Measurements from ENCODE around the gene DNAJC7. TPM values are rescaled to one million over a fixed set of nuclear protein-coding genes. Genes with fewer than 3 reads are reported as not detected.
A peak's percentile ranks its signal among the peaks of the same experiment; 100 is the strongest.

Gene DNAJC7
- total and polyA plus RNA-seq, 2 donors from 2014 or later: 88.1 to 141 TPM

DNA sequence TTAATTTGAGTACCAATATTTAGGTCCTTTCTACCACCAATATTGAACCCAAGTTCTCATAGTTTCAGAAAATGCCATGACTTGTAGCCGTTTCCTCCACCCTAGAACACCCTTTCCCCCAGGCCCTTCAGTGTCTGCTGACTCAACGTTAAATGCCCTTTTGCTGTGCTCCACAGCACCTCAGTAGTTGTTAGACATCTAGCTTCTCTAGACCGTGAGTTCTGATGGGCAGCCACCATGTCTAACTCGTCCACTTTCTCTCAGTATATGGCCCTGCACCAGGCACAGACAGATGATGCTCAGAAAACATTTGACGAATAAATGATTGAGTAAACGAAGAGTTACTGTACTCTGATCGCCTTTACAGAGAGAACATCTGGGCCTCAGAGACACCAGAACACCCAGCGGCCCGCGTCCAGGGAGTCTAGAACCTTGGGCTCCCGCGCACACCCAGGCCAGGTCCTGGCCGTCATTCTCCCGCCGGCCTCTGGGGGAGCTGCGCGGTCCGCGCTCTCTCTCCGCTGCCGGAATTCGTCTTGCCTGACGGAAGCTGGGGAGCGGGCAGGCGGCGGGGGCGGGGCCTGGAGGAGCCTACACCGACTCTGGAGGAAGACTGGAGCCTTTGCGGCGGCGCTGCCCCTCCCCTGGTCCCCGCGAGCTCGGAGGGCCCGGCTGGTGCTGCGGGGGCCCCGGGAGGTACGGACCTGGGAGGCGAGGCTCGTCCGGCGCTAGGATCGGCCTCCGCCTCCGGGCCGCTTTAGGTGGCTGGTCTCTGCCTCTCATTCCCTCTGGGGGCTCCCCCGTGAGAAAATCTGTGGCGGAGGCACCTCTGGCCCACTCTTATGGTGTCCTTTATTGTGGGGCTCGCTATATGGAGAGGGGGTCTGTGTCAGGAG lies 2.5 kb upstream of the DNAJC7 start, which contains the start of gene NKIRAS2:
TSS of gene NKIRAS2 (plus strand) at position 582 of the 896 bp plus-strand sequence. CDS start 1,488 bp downstream, outside the sequence.
- Histone ChIP-seq H3K4me1 (ENCODE audit: control insufficient read depth in 2 of 3, insufficient read depth in 2 of 3, low read depth in 1 of 3, low read length in 3 of 3) (peaks cover 4 to 31% (median 27%) of the 10 kb centered on the region in 3 donors), H3K9me3 (ENCODE audit: control insufficient read depth in 2 of 3, insufficient read depth in 1 of 3, low read length in 3 of 3) (no peaks in the 10 kb centered on the region), H3K4me3 (ENCODE audit: low read length in 3 of 3) (peak within 1 kb of the TSS; percentile 68 to 87 (median 73)), H3K36me3 (ENCODE audit: control insufficient read depth in 2 of 3, insufficient read depth in 3 of 3, low read length in 3 of 3) (peaks cover 0 to 14% (median 8%) of the 10 kb centered on the region in 3 donors), H3K27me3 (ENCODE audit: control insufficient read depth, insufficient read depth, low read length) (no peaks in the 10 kb centered on the region), H3K9ac (ENCODE audit: low read length in 3 of 3) (peak within 1 kb of the TSS; percentile 57 to 95 (median 94)), H3K27ac (ENCODE audit: low read depth in 2 of 2, low read length in 2 of 2) (peak within 1 kb of the TSS; percentile 61 to 73)
- intact Hi-C loops (cut with DNase I): no loop called here
- FAIRE-seq: no peak
- peak; percentile 93 to 98 (median 96) for DNase-seq
- TF ChIP-seq, protein P1, sequence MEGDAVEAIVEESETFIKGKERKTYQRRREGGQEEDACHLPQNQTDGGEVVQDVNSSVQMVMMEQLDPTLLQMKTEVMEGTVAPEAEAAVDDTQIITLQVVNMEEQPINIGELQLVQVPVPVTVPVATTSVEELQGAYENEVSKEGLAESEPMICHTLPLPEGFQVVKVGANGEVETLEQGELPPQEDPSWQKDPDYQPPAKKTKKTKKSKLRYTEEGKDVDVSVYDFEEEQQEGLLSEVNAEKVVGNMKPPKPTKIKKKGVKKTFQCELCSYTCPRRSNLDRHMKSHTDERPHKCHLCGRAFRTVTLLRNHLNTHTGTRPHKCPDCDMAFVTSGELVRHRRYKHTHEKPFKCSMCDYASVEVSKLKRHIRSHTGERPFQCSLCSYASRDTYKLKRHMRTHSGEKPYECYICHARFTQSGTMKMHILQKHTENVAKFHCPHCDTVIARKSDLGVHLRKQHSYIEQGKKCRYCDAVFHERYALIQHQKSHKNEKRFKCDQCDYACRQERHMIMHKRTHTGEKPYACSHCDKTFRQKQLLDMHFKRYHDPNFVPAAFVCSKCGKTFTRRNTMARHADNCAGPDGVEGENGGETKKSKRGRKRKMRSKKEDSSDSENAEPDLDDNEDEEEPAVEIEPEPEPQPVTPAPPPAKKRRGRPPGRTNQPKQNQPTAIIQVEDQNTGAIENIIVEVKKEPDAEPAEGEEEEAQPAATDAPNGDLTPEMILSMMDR (IDR thresholded peaks at IDR 0.05; ENCODE audit: borderline replicate concordance, extremely low read depth, insufficient read depth): peak; percentile 84

DNA sequence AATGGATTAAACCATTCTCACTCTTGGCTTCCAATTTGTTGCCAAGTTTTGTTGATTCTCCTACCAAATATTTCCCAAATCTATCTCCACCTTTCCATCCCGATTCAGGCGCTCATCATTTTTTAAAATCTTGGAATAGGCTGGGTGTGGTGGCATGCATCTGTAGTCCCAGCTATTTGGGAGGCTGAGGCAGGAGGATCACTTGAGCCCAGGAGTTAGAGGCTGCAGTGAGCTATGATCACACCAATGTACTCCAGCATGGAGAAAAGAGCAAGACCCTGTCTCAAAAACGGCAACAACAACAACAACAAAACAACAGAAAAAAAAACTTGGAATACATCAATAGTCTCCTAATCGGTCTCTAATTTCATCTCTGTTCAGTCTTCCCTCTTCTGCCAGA lies 1.7 kb upstream of the DNAJC7 start:
- H3K9ac ChIP-seq (ENCODE audit: low read length in 3 of 3): no peak overlapping the region
- TF ChIP-seq, protein P1 (IDR thresholded peaks at IDR 0.05; ENCODE audit: borderline replicate concordance, extremely low read depth, insufficient read depth): no peak
- peaks cover 4 to 31% (median 25%) of the 10 kb centered on the region in 3 donors for H3K4me1 ChIP-seq (ENCODE audit: control insufficient read depth in 2 of 3, insufficient read depth in 2 of 3, low read depth in 1 of 3, low read length in 3 of 3)
- DNase-seq (no peak), FAIRE-seq (no peak)
- no peaks in the 10 kb centered on the region for H3K27me3 ChIP-seq (ENCODE audit: control insufficient read depth, insufficient read depth, low read length)
- H3K4me3 ChIP-seq (ENCODE audit: low read length in 3 of 3): no peak overlapping the region
- no peaks in the 10 kb centered on the region for H3K9me3 ChIP-seq (ENCODE audit: control insufficient read depth in 2 of 3, insufficient read depth in 1 of 3, low read length in 3 of 3)
- peaks cover 0 to 12% (median 4%) of the 10 kb centered on the region in 3 donors for H3K36me3 ChIP-seq (ENCODE audit: control insufficient read depth in 2 of 3, insufficient read depth in 3 of 3, low read length in 3 of 3)
- intact Hi-C loops (cut with DNase I): no loop called here
- H3K27ac ChIP-seq (ENCODE audit: low read depth in 2 of 2, low read length in 2 of 2): no peak overlapping the region

DNA sequence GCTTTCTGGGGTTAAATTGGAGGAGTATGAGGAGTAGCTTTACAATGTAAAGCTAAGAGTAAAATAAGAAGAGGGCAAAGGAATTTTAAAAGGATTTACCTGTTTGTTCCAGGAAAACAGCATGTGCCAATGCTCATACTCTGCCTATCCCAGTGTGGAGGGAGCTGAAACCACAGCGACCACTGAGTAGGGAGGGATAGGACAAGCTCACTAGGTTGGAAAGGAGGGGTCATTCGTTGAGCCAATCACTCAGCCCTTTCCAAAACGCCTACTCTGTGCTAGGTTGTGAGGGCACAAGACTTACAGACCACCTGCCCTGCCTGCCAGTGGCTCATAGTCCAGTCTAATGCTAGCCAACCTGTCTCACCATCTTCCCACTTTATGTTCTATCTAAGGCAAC lies 1.1 kb upstream of the DNAJC7 start:
- H3K27me3 ChIP-seq (ENCODE audit: control insufficient read depth, insufficient read depth, low read length): no peaks in the 10 kb centered on the region
- peaks cover 4 to 31% (median 28%) of the 10 kb centered on the region in 3 donors for H3K4me1 ChIP-seq (ENCODE audit: control insufficient read depth in 2 of 3, insufficient read depth in 2 of 3, low read depth in 1 of 3, low read length in 3 of 3)
- no peaks in the 10 kb centered on the region for H3K9me3 ChIP-seq (ENCODE audit: control insufficient read depth in 2 of 3, insufficient read depth in 1 of 3, low read length in 3 of 3)
- peak overlapping the region in 2 of 3 donors; percentile 97 to 98 for H3K4me3 ChIP-seq (ENCODE audit: low read length in 3 of 3)
- no peak for DNase-seq
- peak overlapping the region in 1 of 2 donors; percentile 95 for H3K27ac ChIP-seq (ENCODE audit: low read depth in 2 of 2, low read length in 2 of 2)
- H3K36me3 ChIP-seq (ENCODE audit: control insufficient read depth in 2 of 3, insufficient read depth in 3 of 3, low read length in 3 of 3): peaks cover 0 to 5% (median 0%) of the 10 kb centered on the region in 3 donors
- TF ChIP-seq, protein P1 (IDR thresholded peaks at IDR 0.05; ENCODE audit: borderline replicate concordance, extremely low read depth, insufficient read depth): no peak
- no peak for FAIRE-seq
- intact Hi-C loops (cut with DNase I): no loop called here
- H3K9ac ChIP-seq (ENCODE audit: low read length in 3 of 3): peak overlapping the region in 1 of 3 donors; percentile 100
